Forelimb muscle (tissue), 1 donor: ENCODE measurements around the gene CHRDL2. TPM values are rescaled to one million over a fixed set of nuclear protein-coding genes. Genes with fewer than 3 reads are reported as not detected.

Experiments used
- DNase-seq: peaks from one replicate; pipeline ENCODE4 v3.0.0-alpha.2; 2013; ENCODE audit warnings: low read depth
- polyA plus RNA-seq: library from polyadenylated mRNA; unstranded; fragments of 120-200 nt; gene quantifications from one replicate; pipeline ENCODE4 v1.2.1, GENCODE V29; 2013; ENCODE audit not compliant: insufficient read length

CHRDL2 gene
- polyA plus RNA-seq, 1 donor, result 2.5 TPM

DNA sequence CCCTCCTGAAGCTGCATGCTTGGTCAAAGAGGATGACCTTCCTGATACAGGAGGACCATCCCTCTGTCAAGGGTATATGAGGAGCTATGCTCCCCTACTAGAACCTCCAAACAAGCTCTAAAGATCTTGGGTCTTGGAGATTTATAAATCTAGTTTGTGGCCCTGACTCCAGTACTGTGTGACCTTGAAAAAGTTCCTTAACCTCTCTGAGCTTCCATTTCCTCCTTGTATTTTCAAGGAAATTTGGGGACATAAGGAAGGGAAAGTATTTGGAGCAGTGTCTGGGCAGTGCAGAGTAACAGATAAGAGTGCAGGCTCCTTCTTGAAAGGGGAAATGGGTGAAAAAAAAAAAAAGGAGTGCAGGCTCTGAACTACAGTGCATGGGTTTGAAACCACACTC lies 45.9 kb downstream of the CHRDL2 start:
- no peak for DNase-seq

DNA sequence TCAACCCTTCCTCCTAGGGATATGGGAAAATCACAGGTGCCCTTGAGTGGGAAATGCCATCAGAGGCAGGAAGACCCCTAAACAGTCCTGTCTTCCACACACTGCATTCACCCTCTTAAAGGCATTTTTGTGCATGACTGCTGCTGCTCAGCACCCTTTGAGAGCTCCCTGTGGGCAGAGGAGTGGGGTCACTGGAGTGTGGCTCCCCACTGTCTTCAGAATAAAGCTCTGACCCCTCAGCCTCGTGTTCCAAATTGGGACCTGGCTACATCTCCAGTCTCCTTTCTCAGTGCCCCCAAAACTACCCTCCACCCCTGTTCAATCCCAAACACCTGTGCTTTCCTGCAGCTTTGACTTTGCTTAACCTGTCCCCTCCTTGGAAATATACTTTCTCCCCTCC lies 46.6 kb downstream of the CHRDL2 start:
- no peak for DNase-seq

DNA sequence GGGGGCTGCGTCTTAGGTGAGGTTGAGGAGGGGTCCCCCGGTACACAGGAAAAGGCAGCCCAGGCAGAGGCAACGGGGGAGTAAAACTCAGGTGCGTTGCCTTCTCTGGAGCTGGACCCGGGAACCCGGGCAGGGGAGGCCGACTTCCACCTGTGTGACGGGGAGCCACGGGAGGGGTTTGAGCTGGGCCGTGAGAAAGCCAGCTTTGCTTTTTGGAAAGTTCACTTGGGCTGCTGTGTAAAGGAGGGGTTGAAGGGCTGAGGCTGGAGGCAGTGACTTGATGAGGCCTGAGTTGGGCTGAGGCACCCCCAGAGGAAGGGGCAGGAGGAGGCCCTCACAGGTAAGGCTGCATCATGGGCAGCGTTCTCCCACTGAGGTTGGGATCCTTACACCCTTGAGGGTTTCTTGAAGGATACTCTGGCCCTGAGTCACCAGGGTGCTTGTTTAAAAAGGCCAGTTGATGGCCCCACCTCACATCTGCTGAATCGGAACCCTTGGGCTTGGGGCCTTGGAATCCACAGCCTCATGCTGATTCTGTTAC lies 47.2 kb downstream of the CHRDL2 start:
- DNase-seq, result no peak

DNA sequence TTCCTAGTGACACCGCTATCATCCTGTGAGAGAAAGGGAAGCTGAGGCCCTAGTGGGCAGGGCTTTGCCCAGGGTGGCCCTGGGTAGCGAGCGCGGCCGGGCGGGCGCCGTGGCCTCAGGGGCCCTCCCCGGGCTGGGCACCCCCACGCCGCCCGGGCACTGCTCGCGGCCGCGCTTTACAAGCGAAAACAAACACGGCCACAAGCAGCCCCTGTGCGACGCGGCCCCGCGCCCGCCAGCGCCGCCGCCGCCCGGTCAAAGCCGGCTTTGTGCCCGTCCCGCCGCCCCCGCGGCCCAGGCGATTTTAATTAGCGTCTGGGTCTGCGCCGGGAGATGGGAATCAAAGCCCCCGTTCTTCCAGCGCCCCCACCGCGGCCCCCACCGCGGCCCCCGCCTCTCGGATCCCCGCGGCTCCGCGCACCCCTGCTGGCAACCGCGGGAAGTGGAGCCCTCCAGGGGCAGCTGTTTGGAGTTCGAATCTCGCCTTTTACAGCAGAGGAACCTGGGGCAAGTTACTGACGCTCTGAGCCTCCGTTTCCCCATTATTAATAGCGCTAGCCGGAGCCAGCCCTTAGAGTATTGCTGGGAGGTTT lies 47.9 kb downstream of the CHRDL2 start:
- DNase-seq, result no peak

DNA sequence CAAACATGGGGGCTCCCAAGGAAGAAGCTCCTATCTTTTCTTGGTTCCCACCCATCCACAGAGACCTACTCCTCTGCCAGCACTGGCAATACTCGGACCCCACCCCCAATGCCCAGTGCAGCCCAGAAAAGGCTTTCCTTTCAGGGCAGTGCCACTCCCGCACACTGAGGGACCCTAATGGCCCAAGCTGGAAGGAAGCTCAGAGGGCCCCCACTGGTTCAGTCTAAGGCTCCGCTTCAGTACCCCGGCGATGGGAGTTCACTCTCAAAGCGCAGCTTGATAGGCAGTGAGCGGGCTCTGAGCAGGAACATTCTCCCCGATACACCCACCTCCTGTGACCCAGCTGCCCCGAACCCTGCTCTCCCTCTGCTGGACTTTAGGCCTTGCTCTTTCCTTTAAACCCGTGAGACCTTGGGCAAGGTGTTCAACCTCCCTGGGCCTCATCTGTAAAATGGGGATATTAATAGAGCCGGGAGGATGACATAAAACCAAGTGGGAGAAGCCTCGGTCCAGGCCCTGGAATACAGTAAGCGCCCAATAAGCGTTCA lies 48.4 kb downstream of the CHRDL2 start:
- DNase-seq, result no peak

DNA sequence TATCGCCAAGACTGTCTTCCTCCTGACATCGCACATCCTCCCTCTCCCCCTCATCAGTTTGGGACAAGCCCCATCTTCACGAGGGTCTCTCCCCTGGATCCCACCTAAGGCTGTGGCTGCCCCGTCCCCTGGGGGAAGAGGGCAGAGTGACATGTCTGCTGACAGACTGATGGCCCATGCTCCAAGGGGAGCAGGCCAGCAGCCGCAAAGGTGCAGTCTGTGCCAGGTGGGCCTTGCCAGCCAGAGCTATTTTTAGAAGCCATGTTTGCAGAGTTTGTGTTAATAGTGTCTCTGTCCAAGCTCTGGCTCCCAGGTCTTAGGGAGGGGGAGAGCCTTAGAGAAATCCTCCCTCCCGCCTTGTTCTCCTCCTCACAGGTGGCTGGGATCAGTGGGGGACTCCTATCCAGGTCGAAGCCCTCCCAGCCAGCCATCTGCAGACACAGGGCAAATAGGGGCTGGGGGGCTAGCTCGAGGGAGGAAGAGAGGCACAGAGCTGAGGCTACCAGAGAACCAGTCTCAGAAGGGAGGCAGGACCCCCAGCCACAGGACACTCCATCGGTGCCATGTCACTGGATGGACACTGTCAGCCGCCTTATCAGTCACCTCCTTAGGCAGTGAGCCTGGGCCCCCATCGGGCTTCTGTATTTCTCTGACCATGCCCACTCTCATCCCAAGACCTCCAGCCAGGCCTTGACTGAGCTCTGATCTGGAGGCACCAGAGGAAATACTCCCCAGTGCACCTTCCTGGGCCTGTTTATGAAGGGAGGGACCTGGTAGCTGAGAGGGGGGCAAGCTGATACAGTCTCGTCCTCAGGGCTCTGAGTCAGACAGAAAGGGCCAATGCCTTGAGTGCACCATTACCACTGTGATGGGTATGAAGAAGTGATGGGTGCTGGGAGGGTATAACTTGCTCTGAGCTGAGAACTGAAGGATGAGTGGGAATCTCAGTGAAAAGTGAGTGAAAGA lies 49.3 kb downstream of the CHRDL2 start:
- DNase-seq, result no peak

DNA sequence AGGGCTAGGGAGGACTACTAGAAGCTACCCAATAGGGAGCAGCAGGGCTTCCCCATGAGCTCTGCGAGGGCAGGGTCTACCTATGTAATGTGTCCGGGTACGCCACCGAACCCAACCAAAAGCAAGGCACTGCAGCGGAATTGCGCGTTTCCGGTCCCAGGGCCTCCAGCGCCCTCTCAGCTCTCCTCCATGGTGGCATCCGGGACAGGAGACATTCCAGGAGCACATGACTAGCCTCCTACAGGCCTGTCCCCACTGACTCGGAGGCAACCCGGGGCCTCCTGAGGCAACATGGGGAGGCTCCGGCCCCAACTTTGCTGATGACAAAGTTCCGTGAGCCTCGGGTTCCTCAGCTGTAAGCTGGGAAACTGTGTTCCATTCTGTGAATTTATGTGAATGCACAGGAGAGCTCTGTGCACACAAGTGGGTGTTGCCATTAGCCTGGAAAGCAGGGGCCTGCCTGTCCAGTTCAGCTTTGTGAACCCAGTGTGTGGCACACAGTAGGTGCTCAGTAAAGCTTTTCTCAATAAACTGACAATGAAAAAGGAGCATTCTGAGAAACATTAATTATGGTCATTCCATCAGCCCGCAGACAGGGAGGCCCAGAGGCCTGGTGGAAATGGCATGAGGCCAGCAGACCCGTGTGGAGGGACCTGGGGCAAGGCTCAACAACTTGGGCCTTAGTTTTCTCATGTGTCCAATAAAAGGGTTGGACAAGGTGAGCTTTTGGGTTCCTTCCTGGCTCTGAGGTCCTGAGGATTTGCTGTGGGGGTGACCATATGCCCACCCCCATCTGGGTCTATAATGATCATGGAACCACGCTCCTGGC lies 50.3 kb downstream of the CHRDL2 start:
- no peak for DNase-seq

DNA sequence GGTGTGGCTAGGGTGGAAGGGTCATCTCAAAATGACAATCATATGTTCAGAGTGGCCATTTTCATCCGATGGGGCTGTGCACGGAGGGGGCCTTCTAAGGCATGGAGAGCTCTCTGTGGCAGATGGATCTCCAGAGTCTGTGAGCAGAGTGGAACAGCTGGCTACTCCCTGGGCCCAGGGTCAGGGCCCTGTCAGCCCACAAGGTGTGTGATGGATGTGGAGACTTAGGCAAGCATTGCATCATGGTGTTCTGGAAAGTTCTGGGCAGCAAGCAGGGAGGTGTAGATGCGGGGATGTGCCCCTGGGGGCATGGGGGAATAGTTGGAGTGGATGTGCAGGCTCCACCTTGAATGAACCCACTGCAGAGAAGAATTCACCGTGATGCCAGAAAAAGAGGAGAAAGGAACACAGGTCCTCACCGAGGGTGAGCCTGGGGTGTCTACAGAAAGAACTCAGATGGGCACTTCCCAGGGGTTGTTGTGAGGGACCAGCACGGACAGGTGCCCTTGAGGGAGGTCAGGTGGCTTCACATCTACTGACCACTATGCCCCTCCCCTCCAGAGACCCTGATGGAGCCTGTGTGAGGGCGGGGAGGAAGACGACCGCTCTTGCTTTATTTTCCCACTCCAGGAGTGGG lies 51.1 kb downstream of the CHRDL2 start:
- DNase-seq, result no peak

DNA sequence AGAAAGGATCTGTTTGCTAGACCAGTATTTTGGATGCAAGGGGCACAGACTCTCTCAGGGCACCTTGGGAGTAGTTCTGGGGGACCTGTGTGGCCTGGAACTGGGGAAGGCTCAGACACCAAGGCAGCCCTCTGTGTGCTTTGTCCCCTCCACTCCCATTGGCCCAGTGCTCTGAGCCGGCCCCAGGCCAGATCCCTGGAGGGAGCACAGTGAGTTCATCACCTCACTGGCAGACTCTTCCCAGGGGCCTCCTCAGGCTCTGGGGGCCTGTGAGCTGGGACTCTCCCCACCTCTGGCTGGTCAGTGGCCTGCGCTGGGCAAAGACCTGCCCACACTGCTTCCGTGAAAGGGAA lies 51.7 kb downstream of the CHRDL2 start:
- DNase-seq, result no peak

DNA sequence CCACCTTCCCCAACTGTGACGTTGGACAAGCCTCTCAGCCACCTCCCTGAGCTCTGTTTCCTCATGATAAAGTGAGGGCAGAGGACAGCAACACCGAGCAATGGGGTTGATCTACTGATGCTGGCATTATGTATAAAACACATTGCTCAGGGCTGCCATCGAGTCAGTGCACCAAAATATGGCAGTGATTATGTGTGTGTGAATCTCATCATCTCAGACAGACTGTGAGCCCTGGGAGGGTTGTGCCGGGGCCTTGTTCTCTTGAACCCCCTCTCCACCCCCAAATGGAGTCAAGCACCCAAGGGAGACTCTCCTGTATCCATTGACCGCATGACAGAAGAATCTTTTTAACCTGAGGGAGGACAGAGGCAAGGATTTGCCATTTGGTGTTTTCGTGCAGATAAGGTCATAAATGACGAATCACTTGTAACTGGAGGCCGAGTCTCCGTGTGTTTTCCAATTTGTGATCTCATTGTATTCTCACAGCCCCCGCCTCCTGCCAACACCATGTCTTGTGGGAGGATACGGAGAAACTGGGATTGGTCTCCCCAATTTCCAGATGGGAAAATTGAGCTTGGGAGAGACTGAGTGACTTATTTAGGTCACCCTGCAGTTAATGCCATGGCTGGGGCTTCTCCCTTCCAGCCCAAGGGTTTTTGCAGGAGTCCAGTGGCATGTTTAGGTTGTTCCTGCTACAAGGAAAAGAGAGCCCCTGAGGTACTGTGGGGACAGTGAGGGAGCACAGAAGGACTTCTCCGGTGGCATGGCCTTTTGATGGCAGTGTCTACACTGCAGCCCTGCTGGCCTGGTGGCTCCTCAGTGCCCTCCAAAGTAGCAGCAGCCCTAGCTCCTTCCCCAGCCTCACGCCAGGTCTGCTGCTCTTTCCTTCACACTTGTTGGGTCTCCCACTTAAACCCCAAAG lies 52.4 kb downstream of the CHRDL2 start:
- no peak for DNase-seq

DNA sequence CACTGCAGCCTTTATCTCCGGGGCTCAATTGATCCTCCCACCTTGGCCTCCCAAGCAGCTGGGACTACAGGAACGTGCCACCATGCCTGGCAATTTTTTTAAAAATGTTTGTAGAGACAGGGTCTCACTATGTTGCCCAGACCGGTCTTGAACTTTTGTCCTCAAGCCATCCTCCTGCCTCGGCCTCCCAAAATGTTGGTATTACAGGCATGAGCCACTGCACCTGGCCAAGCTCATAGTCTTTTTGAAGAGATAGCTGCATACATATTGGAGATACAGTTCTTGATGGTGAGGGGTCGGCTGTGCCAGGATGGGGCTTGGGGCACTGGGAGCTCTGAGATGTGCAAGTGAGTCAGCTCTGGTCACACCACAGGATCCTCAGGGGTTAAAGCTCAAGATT lies 53.2 kb downstream of the CHRDL2 start:
- DNase-seq, result no peak

DNA sequence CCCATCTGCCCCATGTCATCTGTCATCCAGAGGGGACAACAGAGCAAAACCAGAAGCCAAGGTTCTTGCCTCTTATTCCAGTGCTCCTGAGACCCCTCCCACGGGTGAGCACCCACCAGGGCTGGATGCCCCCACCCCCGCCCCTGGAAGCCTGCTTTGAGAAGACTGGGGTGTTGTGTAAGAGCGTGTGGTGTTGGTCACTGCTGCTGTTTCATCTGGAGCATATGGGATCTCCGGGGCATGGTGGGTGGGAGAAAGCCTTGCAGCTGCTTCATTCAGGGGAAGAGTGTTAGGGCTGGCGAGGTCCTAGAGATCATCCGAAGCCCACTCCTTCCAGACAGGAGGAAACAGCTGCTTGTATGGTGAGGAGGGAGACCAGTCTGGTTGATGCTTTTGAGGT lies 54.1 kb downstream of the CHRDL2 start:
- no peak for DNase-seq

DNA sequence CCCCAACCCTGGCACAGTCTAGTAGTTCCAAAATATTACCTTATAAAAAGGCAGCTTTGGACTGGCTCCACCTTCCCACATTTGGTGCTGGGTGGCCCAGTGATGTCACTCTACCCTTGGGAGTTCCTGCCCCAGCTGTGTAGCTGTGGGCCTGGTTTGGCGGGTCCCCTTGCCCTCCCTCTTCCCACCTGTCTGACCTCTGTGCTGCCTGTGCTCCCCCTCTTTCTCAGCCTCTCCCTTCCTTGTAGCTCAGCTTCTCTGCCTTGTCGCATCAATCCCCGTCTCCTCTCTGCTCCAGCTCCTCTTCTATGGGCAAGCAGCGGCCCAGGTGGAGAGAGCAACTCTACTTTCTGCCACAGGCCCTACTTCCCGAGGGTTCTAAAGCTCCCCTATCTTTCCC lies 54.6 kb downstream of the CHRDL2 start:
- no peak for DNase-seq

DNA sequence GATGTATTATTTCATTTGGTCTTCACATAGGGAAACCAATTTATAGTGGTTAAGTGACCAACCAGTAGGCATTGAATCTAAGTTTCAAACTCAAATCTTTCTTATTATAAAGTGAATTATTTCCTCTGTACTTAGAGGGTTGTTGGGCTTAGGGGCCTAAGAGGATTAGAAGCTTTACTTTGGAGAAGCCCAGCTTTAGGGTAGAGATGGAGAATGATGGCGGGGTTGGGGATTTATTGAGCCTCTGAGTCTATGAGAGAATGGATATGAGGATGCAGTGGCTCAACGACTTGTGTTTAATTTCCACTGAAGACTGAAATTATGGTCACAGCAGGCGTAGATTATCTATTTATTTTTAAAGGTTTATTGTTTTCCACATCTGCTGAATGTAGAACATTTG lies 55.5 kb downstream of the CHRDL2 start:
- no peak for DNase-seq

DNA sequence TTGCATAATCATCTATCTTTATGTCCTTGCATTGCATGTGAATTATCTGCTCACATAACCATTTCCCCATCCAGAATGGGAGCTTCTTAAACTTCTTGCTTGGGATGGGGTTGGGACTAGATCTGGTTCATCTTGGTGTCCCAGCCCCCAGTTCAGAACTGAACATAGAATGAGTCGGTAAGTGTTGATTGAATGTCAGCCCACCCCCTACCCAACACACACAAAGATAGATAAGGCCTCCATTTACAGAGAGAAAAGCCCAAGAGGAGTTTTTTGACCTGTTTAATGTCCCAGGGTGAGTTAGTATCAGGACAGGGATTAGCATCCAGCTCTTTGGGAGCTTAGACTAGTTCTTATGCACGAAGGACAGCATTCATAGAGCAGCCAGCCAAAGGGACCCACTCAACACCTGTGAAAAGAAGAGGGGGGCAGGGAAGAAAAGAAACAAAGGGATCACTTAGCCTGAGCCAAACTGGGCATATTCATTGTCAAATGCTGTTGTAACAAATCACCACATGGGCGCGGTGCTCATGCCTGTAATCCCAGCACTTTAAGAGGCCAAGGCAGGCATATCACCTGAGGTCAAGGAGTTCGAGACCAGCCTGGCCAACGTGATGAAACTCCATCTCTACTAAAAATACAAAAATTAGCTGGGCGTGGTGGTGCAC lies 57.4 kb downstream of the CHRDL2 start:
- no peak for DNase-seq

DNA sequence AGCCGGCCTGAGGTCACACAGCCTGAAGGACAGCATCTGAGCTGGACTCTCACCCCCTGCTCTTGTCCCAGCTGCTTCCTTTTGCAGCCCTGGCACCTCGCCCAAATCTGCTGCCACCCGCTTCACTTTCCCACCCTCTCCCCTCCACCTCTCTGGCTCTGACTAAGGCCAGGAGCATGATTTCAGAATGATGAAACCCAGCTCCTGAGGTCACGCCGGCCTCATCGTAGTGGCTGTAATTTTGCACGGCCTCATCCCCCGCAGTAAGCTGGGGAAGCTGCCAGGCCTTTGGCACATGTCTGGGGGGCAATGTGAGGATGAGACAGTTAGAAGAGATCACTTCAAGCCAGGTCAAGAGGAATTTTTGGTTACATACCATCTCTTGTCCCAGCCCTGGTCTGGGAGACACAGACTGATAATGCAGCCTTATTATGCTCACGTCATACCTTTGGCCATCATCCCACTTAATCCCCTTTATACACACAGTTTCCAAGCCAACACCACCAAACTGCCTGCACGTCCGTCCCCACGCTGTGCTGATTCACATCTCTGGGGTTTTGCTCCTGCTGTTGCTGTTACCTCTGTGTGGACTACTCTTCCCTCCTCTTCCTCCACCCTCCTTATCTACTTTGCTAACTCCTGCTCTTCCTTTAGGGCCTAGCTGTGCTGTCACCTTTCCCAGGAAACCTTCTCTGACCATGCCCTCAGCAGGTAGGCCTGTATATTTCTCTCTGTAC lies 58.1 kb downstream of the CHRDL2 start:
- DNase-seq, result no peak

DNA sequence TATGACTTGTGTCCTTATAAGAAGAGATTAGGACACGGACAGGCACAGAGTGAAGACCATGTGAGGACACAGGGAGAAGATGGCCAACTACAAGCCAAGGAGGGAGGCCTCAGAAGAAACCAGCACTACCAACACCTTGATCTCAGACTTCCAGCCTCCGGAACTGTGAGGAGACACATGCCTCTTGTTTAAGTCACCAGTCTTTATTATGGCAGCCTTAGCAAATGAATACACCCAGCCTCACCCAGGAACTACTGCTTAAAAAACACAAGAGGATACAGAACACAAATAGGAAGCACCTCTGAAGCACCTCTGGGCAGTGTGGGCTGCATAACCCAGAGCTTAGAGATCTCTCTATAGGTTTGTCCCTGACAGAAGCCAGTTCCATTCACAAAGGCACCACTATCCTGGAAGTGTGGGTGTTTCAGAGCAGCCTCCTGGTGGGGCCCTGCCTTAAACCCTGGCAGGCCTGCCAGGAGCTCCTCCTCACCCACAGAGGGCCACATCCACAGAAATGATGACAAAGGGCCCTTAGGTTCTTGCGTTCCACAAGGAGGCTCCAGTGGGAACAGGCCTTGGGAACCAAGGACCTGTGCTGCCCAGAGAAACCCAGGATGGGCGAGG lies 58.8 kb downstream of the CHRDL2 start:
- DNase-seq, result no peak

DNA sequence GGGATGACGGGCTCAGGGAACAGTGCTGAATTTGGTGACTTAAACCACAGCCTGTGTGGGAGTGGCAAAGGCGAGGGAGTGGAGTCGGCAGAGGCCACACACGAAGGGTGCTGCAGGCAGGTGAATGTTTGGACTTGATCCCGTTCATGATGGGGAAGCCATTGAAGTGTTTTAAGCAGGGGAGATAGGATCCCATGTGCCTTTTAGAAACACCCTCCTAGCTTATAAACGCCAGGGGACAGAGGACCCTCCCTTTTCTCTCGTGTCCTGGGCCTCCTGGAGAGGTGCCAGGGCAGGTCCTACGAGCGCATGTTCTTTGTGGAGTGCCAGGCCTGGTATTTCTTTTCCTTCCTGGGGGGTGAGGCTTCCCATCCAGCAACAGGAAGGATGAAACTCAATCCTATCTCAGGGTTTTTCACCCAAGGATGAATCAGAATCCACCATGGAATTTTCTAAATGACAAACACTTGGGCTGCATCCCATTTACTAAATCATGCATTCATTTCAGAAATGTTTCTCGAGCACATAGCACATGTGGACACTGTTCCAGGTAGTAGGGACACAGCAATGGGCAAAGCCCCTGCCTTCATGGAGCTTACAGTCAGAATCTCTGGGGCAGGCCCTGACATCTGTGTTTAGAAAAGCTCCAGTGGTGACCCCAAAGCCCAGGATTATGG lies 59.6 kb downstream of the CHRDL2 start:
- DNase-seq, result no peak
